Measurements from ENCODE around the gene ATP8A2. TPM values are rescaled to one million over a fixed set of nuclear protein-coding genes. Genes with fewer than 3 reads are reported as not detected.

ATP8A2 gene
- total RNA-seq, 1 experiment from 2014 or later: not detected

DNA sequence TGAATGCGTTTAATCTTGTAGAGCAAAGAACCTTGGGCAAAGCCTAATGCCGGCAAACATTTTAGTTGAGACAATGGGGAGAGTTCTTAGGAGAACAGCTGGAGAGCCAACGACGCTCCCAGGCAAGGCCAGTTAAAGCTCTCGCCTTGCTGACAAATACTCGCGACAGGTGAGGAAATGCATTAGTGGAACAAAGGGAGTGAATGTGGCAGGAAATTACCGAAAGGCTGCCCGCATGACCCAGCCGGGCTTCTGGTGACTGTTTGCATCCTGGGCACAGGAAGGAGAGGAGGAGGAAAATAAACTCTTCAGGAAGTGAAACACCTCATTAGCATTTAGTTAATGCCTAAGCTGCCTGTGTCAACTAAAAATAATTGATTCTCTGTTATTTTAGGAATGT is 605.4 kb downstream of the ATP8A2 start:
- CTCF ChIA-PET: no interaction called here
- Histone ChIP-seq H3K4me3 (ENCODE audit: low read depth in 2 of 2, low read length in 2 of 2) (no peak overlapping the region), H3K36me3 (ENCODE audit: control insufficient read depth, insufficient read depth, low read length) (no peaks in the 10 kb centered on the region), H3K9me3 (ENCODE audit: control insufficient read depth, insufficient read depth, low read depth, low read length) (no peaks in the 10 kb centered on the region), H3K27me3 (ENCODE audit: control insufficient read depth, insufficient read depth, low read length) (no peaks in the 10 kb centered on the region), H3K4me1 (ENCODE audit: control insufficient read depth, insufficient read depth, low read length) (no peaks in the 10 kb centered on the region), H3K27ac (ENCODE audit: low read length) (no peak overlapping the region)
- BruUV-seq (replicated peaks): no TSS peak
- intact Hi-C loops (cut with micrococcal nuclease; ENCODE audit: unreplicated experiment) (no loop called here), in situ Hi-C loops (cut with HindIII; ENCODE audit: low pct_unique_long_range_greater_than_20kb, low sequenced_read_pairs) (no loop called here)
- ATAC-seq: no peak
- DNase-seq (ENCODE audit: low read depth, low spot score): no peak
- POLR2A ChIA-PET: no interaction called here
- TF ChIP-seq SIN3A (IDR thresholded peaks at IDR 0.05; ENCODE audit: borderline replicate concordance, insufficient read depth, low read depth, low read length): no peak
- TF ChIP-seq, protein P1, sequence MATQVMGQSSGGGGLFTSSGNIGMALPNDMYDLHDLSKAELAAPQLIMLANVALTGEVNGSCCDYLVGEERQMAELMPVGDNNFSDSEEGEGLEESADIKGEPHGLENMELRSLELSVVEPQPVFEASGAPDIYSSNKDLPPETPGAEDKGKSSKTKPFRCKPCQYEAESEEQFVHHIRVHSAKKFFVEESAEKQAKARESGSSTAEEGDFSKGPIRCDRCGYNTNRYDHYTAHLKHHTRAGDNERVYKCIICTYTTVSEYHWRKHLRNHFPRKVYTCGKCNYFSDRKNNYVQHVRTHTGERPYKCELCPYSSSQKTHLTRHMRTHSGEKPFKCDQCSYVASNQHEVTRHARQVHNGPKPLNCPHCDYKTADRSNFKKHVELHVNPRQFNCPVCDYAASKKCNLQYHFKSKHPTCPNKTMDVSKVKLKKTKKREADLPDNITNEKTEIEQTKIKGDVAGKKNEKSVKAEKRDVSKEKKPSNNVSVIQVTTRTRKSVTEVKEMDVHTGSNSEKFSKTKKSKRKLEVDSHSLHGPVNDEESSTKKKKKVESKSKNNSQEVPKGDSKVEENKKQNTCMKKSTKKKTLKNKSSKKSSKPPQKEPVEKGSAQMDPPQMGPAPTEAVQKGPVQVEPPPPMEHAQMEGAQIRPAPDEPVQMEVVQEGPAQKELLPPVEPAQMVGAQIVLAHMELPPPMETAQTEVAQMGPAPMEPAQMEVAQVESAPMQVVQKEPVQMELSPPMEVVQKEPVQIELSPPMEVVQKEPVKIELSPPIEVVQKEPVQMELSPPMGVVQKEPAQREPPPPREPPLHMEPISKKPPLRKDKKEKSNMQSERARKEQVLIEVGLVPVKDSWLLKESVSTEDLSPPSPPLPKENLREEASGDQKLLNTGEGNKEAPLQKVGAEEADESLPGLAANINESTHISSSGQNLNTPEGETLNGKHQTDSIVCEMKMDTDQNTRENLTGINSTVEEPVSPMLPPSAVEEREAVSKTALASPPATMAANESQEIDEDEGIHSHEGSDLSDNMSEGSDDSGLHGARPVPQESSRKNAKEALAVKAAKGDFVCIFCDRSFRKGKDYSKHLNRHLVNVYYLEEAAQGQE (IDR thresholded peaks at IDR 0.05; ENCODE audit: insufficient read depth in 1 of 2, low read depth in 2 of 2, low read length in 1 of 2): no peak
- TF ChIP-seq, protein P2, sequence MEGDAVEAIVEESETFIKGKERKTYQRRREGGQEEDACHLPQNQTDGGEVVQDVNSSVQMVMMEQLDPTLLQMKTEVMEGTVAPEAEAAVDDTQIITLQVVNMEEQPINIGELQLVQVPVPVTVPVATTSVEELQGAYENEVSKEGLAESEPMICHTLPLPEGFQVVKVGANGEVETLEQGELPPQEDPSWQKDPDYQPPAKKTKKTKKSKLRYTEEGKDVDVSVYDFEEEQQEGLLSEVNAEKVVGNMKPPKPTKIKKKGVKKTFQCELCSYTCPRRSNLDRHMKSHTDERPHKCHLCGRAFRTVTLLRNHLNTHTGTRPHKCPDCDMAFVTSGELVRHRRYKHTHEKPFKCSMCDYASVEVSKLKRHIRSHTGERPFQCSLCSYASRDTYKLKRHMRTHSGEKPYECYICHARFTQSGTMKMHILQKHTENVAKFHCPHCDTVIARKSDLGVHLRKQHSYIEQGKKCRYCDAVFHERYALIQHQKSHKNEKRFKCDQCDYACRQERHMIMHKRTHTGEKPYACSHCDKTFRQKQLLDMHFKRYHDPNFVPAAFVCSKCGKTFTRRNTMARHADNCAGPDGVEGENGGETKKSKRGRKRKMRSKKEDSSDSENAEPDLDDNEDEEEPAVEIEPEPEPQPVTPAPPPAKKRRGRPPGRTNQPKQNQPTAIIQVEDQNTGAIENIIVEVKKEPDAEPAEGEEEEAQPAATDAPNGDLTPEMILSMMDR (IDR thresholded peaks at IDR 0.05): no peak
- TF ChIP-seq TCF7L2 (IDR thresholded peaks at IDR 0.05; ENCODE audit: low read depth, low read length): no peak
- no peak for TF ChIP-seq POLR2AphosphoS5 (IDR thresholded peaks at IDR 0.05; ENCODE audit: low read depth, low read length)

DNA sequence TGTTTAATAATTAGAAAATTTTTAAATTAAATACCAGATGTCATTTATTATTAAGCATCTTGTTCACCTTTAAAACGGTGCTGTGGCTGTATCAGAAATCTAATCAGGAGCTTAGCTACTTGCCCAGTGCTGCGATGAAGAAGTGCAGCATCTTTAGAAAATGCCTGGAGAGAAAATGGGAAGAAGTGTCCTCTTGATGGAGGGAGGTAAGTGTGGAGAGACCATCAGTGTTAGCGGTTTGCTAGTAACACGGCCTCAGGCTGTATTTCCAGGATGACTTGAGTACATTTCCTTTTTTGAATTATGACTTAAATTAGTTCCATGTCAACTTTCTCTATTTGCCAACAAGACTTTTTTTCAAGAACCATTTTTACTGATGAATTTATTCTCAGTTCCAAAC is 605.9 kb downstream of the ATP8A2 start:
- Histone ChIP-seq H3K36me3 (ENCODE audit: control insufficient read depth, insufficient read depth, low read length) (no peaks in the 10 kb centered on the region), H3K27ac (ENCODE audit: low read length) (no peak overlapping the region), H3K4me1 (ENCODE audit: control insufficient read depth, insufficient read depth, low read length) (no peaks in the 10 kb centered on the region), H3K4me3 (ENCODE audit: low read depth in 2 of 2, low read length in 2 of 2) (no peak overlapping the region), H3K9me3 (ENCODE audit: control insufficient read depth, insufficient read depth, low read depth, low read length) (no peaks in the 10 kb centered on the region), H3K27me3 (ENCODE audit: control insufficient read depth, insufficient read depth, low read length) (no peaks in the 10 kb centered on the region)
- CTCF ChIA-PET: no interaction called here
- ATAC-seq (no peak), DNase-seq (ENCODE audit: low read depth, low spot score) (no peak)
- TF ChIP-seq TCF7L2 (IDR thresholded peaks at IDR 0.05; ENCODE audit: low read depth, low read length) (no peak), SIN3A (IDR thresholded peaks at IDR 0.05; ENCODE audit: borderline replicate concordance, insufficient read depth, low read depth, low read length) (no peak)
- TF ChIP-seq, protein P1 (IDR thresholded peaks at IDR 0.05; ENCODE audit: insufficient read depth in 1 of 2, low read depth in 2 of 2, low read length in 1 of 2): no peak
- POLR2A ChIA-PET: no interaction called here
- intact Hi-C loops (cut with micrococcal nuclease; ENCODE audit: unreplicated experiment): no loop called here
- BruUV-seq (replicated peaks): no TSS peak
- in situ Hi-C loops (cut with HindIII; ENCODE audit: low pct_unique_long_range_greater_than_20kb, low sequenced_read_pairs): no loop called here

Data from Panc1 (cell line).